Measurements from ENCODE around the gene CNN2. TPM values are rescaled to one million over a fixed set of nuclear protein-coding genes. Genes with fewer than 3 reads are reported as not detected.
A peak's percentile ranks its signal among the peaks of the same experiment; 100 is the strongest.

Gene CNN2
- total and polyA plus RNA-seq, 2 of the 4 experiments (the other 2 are of a cell fraction), result 272 to 395 TPM

DNA sequence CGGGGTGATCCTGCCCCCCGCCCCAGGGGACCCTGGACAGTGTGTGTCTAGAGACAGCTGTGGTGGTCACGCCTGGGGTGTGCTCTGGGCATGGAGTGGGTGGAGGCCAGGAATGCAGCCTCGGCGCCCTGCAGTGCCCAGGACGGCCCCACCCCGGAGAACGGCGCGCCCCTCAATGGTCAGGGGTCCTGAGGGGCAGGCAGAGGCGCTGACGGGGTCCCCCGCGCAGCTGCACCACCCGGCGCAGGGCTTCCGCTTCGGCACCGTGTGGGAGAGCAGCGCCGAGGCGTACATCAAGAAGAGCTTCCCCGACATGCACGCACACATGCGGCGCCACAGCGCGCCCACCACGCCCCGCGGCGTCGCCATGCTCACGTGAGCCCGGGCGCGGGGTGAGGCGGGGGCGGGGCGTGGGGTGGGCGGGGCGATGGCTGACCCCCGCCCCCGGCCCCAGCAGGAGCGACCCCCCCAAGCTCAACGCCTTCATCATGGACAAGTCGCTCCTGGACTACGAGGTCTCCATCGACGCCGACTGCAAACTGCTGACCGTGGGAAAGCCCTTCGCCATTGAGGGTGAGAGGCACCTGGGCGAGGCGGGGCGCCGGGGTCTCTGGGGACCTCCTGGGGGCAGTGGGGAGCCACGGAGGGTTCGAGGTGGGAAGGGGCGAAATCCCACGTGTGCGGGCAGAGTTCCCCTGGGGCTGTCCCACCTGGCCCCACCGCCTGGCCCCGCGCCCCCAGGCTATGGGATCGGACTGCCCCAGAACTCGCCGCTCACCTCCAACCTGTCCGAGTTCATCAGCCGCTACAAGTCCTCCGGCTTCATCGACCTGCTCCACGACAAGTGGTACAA is 18.8 kb upstream of the CNN2 start:
- Histone ChIP-seq H3K9me3 (ENCODE audit: control insufficient read depth, insufficient read depth, low read length) (no peaks in the 10 kb centered on the region), H2AFZ (replicated peaks; ENCODE audit: low read length, poor library complexity) (peak overlapping the region; percentile 32)

More for the DNA sequence above, 18.8 kb upstream of the CNN2 start:
- Histone ChIP-seq H3K4me1 (ENCODE audit: control insufficient read depth, insufficient read depth, low read length) (peaks cover 17% of the 10 kb centered on the region), H2AK9ac (replicated peaks; ENCODE audit: low read depth, low read length, poor library complexity) (no peak overlapping the region), H3K27me3 (ENCODE audit: control insufficient read depth, insufficient read depth, low read length) (no peaks in the 10 kb centered on the region), H3K18ac (ENCODE audit: low read depth, low read length) (no peak overlapping the region), H4K20me1 (ENCODE audit: insufficient read depth, low read length) (peaks cover 26% of the 10 kb centered on the region), H4K91ac (ENCODE audit: insufficient read depth, low read depth, low read length) (no peak overlapping the region), H2BK120ac (ENCODE audit: low read depth, low read length) (no peak overlapping the region), H3K9ac (ENCODE audit: low read depth, low read length) (no peak overlapping the region), H3K27ac (ENCODE audit: insufficient read depth, low read length) (no peak overlapping the region), H3K36me3 (ENCODE audit: control insufficient read depth, insufficient read depth, low read length) (peaks cover 25% of the 10 kb centered on the region; the same call in 1 of the 2 replicates), H2AK5ac (ENCODE audit: low read depth, low read length) (peak overlapping the region; percentile 28; the same call in 1 of the 2 replicates), H4K8ac (ENCODE audit: low read depth in 2 of 2, low read length in 2 of 2) (no peak overlapping the region), H3K14ac (replicated peaks; ENCODE audit: low read depth, low read length) (no peak overlapping the region), H3K4me3 (ENCODE audit: insufficient read depth, low read depth, low read length) (no peak overlapping the region), H4K5ac (ENCODE audit: low read depth, low read length) (no peak overlapping the region), H3K9me1 (ENCODE audit: insufficient read depth, low read length) (no peaks in the 10 kb centered on the region), H3K4me2 (ENCODE audit: low read depth, low read length) (no peak overlapping the region), H2BK15ac (ENCODE audit: low read depth, low read length) (no peak overlapping the region), H3K23ac (ENCODE audit: low read depth, low read length) (no peak overlapping the region), H2BK20ac (ENCODE audit: low read depth, low read length) (no peak overlapping the region), H3K56ac (ENCODE audit: extremely low read depth, insufficient read depth, low read length) (no peak overlapping the region), H2BK5ac (ENCODE audit: low read depth, low read length, poor library complexity, severe bottlenecking) (no peak overlapping the region), H3K4ac (ENCODE audit: low read depth, low read length) (no peak overlapping the region), H3K79me1 (ENCODE audit: low read depth in 1 of 2, low read length in 2 of 2) (peaks cover 0 to 16% of the 10 kb centered on the region in 2 experiments; a peak in 3 of 4 replicates)
- 97% methylated on average over 32 of the region's 73 CpGs; no CpG with 5 or more reads in 1 of the 2 experiments for WGBS, 2 experiments (ENCODE audit: extremely low coverage in 2 of 2, insufficient read length in 1 of 2)
- TF ChIP-seq FOS (IDR thresholded peaks at IDR 0.05; ENCODE audit: low read depth, low read length) (no peak), NFE2L2 (IDR thresholded peaks at IDR 0.05; ENCODE audit: low read depth, low read length) (no peak), USF2 (IDR thresholded peaks at IDR 0.05; ENCODE audit: low read depth, low read length) (no peak), RAD21 (IDR thresholded peaks at IDR 0.05; ENCODE audit: low read length) (no peak), BHLHE40 (IDR thresholded peaks at IDR 0.05; ENCODE audit: low read depth, low read length) (no peak), SMC3 (IDR thresholded peaks at IDR 0.05; ENCODE audit: low read depth, low read length) (no peak), POLR2A (IDR thresholded peaks at IDR 0.05; ENCODE audit: low read depth, low read length) (no peak), MAZ (IDR thresholded peaks at IDR 0.05; ENCODE audit: borderline replicate concordance, low read depth, low read length) (no peak), RCOR1 (IDR thresholded peaks at IDR 0.05; ENCODE audit: insufficient replicate concordance, low read length) (no peak), CTCF (conservative IDR thresholded peaks at IDR 0.05; ENCODE audit: low read depth, low read length) (no peak), CHD1 (IDR thresholded peaks at IDR 0.05; ENCODE audit: low read depth, low read length) (no peak), MXI1 (IDR thresholded peaks at IDR 0.05; ENCODE audit: borderline replicate concordance, low read depth, low read length) (no peak)
- in situ Hi-C loops (cut with MboI; ENCODE audit: low sequenced_read_pairs), result no loop called here
- POLR2A ChIA-PET (ENCODE audit: unreplicated experiment), result no interaction called here
- no TSS peak for BruUV-seq (replicated peaks)
- CTCF ChIA-PET, result no interaction called here
- intact Hi-C loops (cut with micrococcal nuclease), result loop anchor here (2.0 kb wide), 1 partner anchor 233 kb away; the partner anchor contains the start of gene ATP5F1D
- ATAC-seq (ENCODE audit: low read depth) (no peak), DNase-seq (no peak)
- dilution Hi-C loops (cut with HindIII; ENCODE audit: low sequenced_read_pairs, unreplicated experiment), result no loop called here
